Erythroblast (primary cell): ENCODE data around the gene ORAI2.
"Not testable (repeated sequence)": the region's sequence is repeated elsewhere in the genome, so short reads cannot be mapped to it uniquely, and the experiment has no call there.

Experiments used
- GATA1 ChIP-seq: IDR thresholded peaks from 2 replicates; pipeline ENCODE4 v1.6.1; 2011; ENCODE audit warnings: low read depth, mild to moderate bottlenecking, control low read depth, low read length, moderate library complexity
- POLR2A ChIP-seq: IDR thresholded peaks from 2 replicates; pipeline ENCODE4 v1.6.1; 2011; ENCODE audit warnings: mild to moderate bottlenecking, low read length

- TF ChIP-seq POLR2A, GATA1: not testable (repeated sequence)
Observed at GRCh38 chr7:102478314-102479208, 45.2 kb downstream of the ORAI2 start, which contains the start of gene POLR2J.
